Inflammatory macrophage (primary cell): ENCODE results near the gene TXNRD1.
"Not testable (repeated sequence)": the region's sequence is repeated elsewhere in the genome, so short reads cannot be mapped to it uniquely, and the experiment has no call there.

Source experiments
- DNase-seq, 2 donors: peaks; one replicate each; pipeline ENCODE4 v3.0.0-alpha.2; 2020 to 2022
- total RNA-seq, 18 experiments: gene quantifications; one replicate each; lab custom pipeline; 2026; ENCODE audit warnings: mixed read lengths in 6 of 18, inconsistent platforms in 2 of 18; lab: John Stamatoyannopoulos, UW

The TXNRD1 gene
- 447 to 1,845 (median 918) reads per million in 18 experiments for total RNA-seq

DNA sequence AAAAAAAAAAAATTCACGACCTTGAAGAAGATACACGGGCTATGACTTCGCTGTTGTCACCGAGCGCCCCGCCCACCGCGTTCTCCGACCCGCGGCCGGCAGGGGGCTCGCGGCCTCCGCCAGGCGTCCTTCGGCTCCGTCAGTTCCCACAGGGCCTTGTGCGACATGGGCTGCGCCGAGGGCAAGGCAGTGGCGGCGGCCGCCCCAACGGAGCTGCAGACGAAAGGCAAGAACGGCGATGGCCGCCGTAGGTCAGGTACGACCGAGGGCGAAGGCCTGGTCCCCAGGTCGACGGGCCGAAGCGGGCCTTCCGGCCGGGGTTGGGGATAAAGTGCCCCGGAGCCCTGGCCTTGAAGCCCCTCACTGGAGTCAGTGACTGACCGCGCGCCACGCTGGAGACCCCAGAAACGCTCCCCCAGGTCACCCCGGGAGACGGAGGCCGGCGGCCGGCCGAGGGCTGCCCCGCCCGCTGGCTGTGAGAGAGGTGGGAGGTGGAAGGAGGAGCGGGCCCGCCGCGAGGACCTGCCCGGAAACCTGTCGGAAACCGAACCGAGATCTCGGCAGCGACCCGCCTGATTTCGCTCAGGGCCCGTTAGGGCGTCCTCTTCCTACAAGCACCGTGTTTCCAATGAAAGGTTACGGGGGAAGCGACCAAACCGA lies at the start of gene TXNRD1:
TXNRD1 (plus strand) TSS at position 142 of the 660 bp plus-strand sequence; CDS start at position 166, 24 bp downstream.
- peak; percentile 87 to 93 for DNase-seq

DNA sequence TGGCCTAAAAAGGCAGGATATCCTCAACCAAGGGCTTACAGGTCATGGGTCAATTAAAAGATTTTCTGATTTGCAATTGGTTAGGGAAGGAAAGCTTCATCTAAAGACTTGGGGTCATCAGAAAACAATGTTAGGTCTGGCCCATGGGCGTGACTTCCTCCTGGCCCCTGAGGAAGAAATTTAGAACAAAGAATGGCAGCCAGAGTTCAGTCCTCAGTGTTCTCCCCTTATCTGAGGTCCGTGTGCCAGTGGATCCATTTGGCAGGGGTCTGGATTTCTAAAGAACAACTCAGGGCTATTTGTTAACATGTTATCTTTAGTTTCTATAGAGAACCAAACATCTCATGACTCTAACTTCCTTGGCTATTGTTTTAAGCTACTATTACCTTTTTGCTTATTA lies 49.8 kb upstream of the TXNRD1 start:
- no peak for DNase-seq

DNA sequence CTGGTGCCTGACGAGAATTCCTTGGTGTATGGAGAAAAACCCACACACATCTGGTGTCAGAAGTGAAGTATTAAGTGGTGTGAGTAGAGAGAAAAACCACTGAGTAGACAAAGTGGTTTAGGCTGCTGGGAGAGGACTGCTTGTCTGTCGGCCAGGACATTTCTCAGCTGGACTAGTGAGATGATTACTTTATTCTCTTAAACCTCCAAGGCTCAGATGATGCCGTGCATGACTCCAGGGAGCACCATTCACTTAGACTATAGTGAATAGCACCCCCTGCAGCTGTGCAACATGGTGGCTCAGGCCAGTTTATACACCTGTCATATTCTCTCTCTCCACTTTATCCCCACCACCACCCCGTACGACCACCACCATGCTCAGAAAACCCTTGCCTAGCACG lies 49.1 kb upstream of the TXNRD1 start:
- no peak for DNase-seq

- no peak for DNase-seq
Measured at GRCh38 chr12:104167519-104168458, 47.8 kb upstream of the TXNRD1 start.

- no peak for DNase-seq
Measured at GRCh38 chr12:104168596-104168995, 47.0 kb upstream of the TXNRD1 start.

DNA sequence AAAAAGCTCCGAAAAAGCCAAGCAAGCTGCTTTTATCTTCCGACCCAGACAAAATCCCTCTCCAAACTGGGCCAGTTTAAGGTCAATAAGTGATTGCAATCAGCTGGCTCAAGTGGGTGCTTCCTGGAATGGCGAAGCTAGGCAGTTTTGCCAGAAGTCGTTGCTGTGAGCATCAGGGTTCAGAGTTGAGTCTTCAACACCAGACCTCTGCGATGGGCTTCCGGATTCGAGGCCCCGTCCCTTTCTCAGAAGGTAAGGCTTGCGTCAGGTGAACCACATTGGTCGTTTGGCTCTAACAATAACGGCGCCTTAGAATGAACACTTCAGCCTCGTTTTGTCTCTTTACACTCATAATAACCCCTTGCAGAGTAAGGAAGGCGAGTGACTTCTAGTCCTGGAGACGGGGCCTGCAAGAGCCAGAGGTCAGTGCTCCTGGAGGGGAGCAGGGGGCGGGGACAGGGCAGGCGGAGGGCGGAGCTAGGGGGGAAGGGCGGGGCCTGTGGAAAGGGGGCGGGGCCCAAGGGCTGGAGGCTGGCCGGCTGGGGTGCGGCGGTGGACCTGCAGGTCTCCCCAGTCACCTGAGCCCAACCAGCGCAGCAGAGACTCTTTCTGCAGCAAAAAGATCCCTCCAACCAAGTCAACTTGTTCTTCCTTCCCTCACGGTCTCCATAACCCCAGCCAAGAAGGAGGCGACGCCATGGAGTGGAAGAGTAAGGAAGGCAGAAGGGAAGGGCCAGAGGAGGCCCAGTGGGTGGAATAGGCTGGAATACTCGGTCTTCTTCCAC lies 43.6 kb upstream of the TXNRD1 start:
- DNase-seq: no peak

GRCh38 chr12:104172570-104172947 lies 43.0 kb upstream of the TXNRD1 start:
- no peak for DNase-seq

DNA sequence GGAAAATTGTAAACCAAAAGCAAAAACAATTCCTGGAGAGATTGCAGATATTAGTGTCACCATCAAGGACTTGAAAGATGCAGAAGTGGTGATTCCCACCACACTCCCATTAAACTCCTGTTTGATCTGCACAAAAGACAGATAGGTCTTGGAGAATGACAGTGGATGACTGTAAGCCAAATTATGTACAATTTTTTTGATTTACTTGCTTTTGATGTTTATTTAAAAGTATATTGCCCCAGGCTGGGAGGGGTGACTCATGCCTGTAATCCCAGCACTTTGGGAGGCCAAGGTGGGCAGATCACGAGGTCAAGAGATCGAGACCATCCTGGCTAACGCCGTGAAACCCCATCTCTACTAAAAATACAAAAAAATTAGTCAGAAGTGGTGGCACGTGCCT lies 41.8 kb upstream of the TXNRD1 start:
- DNase-seq: not testable (repeated sequence)

GRCh38 chr12:104175726-104176247 lies 39.8 kb upstream of the TXNRD1 start:
- DNase-seq: peak in 1 of 2 donors; percentile 2

DNA sequence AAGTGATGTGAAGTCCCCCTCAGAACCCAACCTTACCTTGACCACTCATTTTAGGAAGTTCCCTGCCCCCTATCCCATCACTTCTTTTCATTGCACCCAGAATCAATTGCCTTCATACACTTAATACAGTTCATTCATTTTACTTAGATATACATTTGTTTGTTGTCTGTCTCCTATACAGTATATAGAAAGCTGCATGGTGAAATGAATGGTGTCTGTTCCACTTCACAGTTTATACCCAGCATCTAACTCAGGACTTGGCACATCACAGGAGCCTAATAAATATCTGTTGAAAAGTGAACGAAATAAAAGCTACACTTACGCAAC lies 38.3 kb upstream of the TXNRD1 start:
- no peak for DNase-seq

DNA sequence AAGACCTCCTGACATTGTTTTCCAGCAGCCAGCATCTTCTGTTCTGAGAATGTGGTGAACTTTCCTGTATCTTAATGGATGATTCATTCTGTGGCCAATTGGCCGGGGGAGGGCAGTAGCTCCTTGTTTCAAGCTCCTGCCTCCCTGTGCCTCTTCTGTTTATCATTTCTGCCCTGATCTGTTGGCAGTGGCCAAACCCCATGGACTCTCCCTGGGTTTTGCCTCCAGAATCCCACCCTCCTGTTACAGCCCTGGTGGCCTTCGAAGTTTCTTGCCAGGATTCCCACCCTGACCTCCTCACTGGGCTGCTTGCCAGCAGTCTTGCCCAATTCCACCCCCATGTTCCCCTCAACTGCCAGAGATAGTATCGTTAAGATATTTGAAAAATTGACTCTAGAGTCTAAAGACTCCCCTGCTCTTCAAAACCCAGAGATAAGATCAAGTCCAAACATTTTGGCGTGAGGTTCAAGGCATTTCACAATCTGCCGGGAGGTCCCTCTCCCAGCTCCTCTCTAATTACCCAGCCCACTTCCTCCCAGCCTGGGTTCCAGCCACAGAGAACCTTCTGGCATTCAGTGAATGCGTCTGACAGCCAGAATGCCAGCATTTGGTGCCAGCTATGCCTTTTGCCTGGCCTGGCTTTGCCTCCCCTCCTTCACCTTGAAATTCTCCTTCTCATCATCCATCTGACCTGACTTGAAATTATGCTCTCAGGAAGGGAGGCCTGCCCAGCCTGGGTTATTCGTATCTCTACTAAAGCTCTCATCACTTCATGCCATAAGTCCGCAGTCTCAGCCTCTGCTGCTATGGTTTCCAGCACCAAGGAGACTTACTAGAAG lies 37.7 kb upstream of the TXNRD1 start:
- peak; percentile 82 to 93 for DNase-seq

- no peak for DNase-seq
Measured at GRCh38 chr12:104180374-104180773, 35.2 kb upstream of the TXNRD1 start.

DNA sequence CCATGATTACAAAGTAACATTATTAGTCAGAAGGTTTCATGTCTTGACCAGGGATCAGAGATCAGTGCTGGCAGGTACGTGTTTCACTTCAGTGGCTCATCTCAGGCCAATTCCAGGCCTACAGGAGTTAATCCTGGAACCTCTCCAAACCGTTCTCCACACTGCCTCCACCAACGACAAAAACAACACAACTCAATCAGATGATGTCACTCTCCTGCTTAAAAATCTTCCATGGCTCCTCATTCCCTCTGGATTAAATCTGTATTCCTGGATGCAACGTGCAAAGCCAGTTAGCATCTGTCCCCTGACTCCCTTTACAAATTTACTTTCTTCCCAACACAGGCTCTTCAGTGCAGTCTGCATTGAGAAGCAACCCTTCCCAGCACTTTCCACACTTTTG lies 34.3 kb upstream of the TXNRD1 start:
- no peak for DNase-seq

GRCh38 chr12:104182144-104182543 lies 33.4 kb upstream of the TXNRD1 start:
- DNase-seq: no peak

GRCh38 chr12:104182621-104183378 lies 32.8 kb upstream of the TXNRD1 start:
- DNase-seq: no peak

- no peak for DNase-seq
Measured at GRCh38 chr12:104183443-104183842, 32.1 kb upstream of the TXNRD1 start.

GRCh38 chr12:104187446-104188155 lies 28.0 kb upstream of the TXNRD1 start:
- DNase-seq: no peak

DNA sequence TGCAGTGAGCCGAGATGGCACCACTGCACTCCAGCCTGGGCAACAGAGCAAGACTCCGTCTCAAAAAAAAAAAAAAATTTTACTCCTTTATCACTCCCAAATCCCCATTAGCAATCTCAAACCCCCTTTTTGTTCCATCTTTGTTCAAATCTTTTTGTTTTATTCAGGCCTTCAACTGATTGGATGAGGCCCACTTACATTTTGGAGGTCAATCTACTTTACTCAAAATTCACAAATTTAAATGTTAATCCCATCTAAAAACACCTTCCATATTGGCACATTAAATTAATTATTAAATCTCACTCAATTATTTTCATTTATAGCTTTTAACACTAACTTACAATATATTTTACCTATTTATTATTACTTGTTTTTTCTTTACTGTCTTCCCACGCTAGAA lies 27.0 kb upstream of the TXNRD1 start:
- DNase-seq: no peak

DNA sequence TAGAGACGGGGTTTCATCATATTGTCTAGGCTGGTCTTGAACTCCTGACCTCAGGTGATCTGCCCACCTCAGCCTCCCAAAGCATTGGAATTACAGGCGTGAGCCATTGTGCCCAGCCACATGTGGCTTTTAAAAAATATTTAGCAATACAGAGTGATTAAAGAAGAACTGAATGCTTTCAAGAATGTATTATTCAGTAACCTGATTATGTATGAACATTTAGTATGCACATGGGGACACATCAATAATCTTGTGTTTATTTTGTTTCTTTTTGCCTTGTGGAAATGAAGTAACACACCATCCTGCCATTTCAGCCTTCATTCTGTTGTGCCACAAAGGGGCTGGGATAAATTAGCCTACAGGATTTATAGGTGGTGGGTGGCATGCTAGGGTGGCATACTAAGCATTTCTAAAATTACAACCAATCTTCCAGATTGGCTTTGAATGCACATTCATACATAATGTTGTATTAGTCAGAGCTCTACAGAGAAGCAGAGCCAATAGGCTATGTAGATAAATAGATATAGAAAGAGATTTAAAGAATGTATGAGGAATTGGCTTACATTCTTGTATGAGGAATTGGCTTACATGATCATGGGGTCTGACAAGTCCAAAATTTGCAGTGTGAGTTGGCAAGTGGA lies 25.5 kb upstream of the TXNRD1 start:
- no peak for DNase-seq

GRCh38 chr12:104190641-104191176 lies 24.9 kb upstream of the TXNRD1 start:
- DNase-seq: no peak
